ENCODE results near the gene MTUS2. TPM values are rescaled to one million over a fixed set of nuclear protein-coding genes. Genes with fewer than 3 reads are reported as not detected.

Gene MTUS2
- total RNA-seq, 1 experiment from 2014 or later: 0.35 TPM

DNA sequence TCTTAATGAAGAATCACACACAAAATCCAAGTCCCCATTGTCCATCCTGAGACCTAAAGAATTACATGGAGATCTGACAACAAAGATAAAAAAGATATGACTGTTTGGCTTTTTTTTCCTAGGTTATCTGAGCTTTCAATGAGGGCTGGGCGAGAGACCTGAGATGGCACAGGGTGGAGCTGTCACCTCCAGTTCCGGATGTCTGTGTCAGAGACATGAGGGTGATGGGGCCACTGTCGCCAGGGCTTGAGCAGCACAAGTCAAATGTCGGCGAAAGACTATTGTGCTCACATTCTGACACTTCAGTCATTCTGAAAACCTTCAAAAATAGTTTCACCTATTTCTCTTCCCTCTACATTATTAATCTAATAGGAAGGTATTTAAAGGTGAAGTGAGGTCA is 709.6 kb downstream of the MTUS2 start:
- Mint-ChIP-seq H3K4me1 (no peaks in the 10 kb centered on the region), H3K9me3 (no peaks in the 10 kb centered on the region), H3K27ac (no peak overlapping the region), H3K4me3 (no peak overlapping the region), H3K27me3 (ENCODE audit: low read depth) (no peaks in the 10 kb centered on the region), H3K36me3 (ENCODE audit: insufficient read depth in 1 of 3, low read depth in 3 of 3) (peaks cover 27 to 81% (median 63%) of the 10 kb centered on the region in 3 experiments)
- H3K23ac ChIP-seq (ENCODE audit: insufficient read length, low read depth, low read length): no peak overlapping the region
- no peak overlapping the region for H2BK15ac ChIP-seq (ENCODE audit: low read depth, low read length)
- H3K79me1 ChIP-seq (ENCODE audit: insufficient read depth, low read depth, low read length, poor library complexity, severe bottlenecking): peaks cover 2% of the 10 kb centered on the region
- no peak for DNase-seq
- H3K4me1 ChIP-seq (ENCODE audit: insufficient read depth, low read length): no peaks in the 10 kb centered on the region
- no peaks in the 10 kb centered on the region for H3K79me2 ChIP-seq (ENCODE audit: insufficient read depth, low read length)
- H2BK20ac ChIP-seq (ENCODE audit: low read depth, low read length, poor library complexity, severe bottlenecking): no peak overlapping the region
- H3K14ac ChIP-seq (ENCODE audit: insufficient read depth, low read length): no peak overlapping the region
- H3K9ac ChIP-seq (ENCODE audit: extremely low read depth, insufficient read length, low read length): no peak overlapping the region
- H2AK5ac ChIP-seq (ENCODE audit: insufficient read length, low read length): no peak overlapping the region
- no peak overlapping the region for H2BK12ac ChIP-seq (ENCODE audit: insufficient read length, low read depth, low read length)
- H2BK120ac ChIP-seq (ENCODE audit: low read depth, low read length, poor library complexity, severe bottlenecking): no peak overlapping the region
- H3K23me2 ChIP-seq (ENCODE audit: insufficient read length, low read depth, low read length, poor library complexity, severe bottlenecking): no peaks in the 10 kb centered on the region
- H4K20me1 ChIP-seq (ENCODE audit: control insufficient read depth, insufficient read depth, insufficient read length): no peaks in the 10 kb centered on the region
- no peaks in the 10 kb centered on the region for H3K9me3 ChIP-seq (ENCODE audit: control insufficient read depth, low read depth, low read length)
- no peaks in the 10 kb centered on the region for H3K27me3 ChIP-seq (ENCODE audit: insufficient read depth, low read length)
- no peak overlapping the region for H4K91ac ChIP-seq (ENCODE audit: insufficient read length, low read depth, low read length)
- no peak overlapping the region for H3K27ac ChIP-seq (ENCODE audit: insufficient read length, low read depth, low read length)
- H2BK5ac ChIP-seq (ENCODE audit: insufficient read length, low read length): no peak overlapping the region
- H3K56ac ChIP-seq (ENCODE audit: insufficient read length, low read depth, low read length): no peak overlapping the region
- H3T11ph ChIP-seq (ENCODE audit: low read length): no peak overlapping the region
- no peak overlapping the region for H3K4ac ChIP-seq (ENCODE audit: low read depth, low read length)
- WGBS (ENCODE audit: extremely low coverage, insufficient read length, low lambda C conversion rate): no CpG with 5 or more reads among the region's 5 CpGs
- H4K8ac ChIP-seq (replicated peaks; ENCODE audit: insufficient read length, low read depth, low read length): no peak overlapping the region
- H3K18ac ChIP-seq (ENCODE audit: insufficient read length, low read depth, low read length): no peak overlapping the region
- no peak overlapping the region for H3K4me2 ChIP-seq (ENCODE audit: insufficient read depth, insufficient read length, low read length)
- TF ChIP-seq, protein P1, sequence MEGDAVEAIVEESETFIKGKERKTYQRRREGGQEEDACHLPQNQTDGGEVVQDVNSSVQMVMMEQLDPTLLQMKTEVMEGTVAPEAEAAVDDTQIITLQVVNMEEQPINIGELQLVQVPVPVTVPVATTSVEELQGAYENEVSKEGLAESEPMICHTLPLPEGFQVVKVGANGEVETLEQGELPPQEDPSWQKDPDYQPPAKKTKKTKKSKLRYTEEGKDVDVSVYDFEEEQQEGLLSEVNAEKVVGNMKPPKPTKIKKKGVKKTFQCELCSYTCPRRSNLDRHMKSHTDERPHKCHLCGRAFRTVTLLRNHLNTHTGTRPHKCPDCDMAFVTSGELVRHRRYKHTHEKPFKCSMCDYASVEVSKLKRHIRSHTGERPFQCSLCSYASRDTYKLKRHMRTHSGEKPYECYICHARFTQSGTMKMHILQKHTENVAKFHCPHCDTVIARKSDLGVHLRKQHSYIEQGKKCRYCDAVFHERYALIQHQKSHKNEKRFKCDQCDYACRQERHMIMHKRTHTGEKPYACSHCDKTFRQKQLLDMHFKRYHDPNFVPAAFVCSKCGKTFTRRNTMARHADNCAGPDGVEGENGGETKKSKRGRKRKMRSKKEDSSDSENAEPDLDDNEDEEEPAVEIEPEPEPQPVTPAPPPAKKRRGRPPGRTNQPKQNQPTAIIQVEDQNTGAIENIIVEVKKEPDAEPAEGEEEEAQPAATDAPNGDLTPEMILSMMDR (conservative IDR thresholded peaks at IDR 0.05): no peak
- H4K5ac ChIP-seq (ENCODE audit: insufficient read length, low read depth, low read length): no peak overlapping the region
- no peak overlapping the region for H2AFZ ChIP-seq (ENCODE audit: low read length)

Measured in H9 (cell line).